Right renal pelvis (tissue), 4 donors: ENCODE results near the gene NBPF9. TPM values are rescaled to one million over a fixed set of nuclear protein-coding genes. Genes with fewer than 3 reads are reported as not detected.
"Not testable (repeated sequence)": the region's sequence is repeated elsewhere in the genome, so short reads cannot be mapped to it uniquely, and the experiment has no call there.

Source experiments
- DNase-seq, 4 donors: peaks; one replicate each; pipeline ENCODE4 v3.0.0-alpha.2; 2013; ENCODE audit warnings: low read depth in 4 of 4, low spot score in 3 of 4, missing footprints in 1 of 4
- polyA plus RNA-seq, 4 donors: library from polyadenylated mRNA; unstranded; fragments of 120-200 nt; gene quantifications; one replicate each; pipeline ENCODE4 v1.2.1, GENCODE V29; 2013; ENCODE audit not compliant: insufficient read length in 4 of 4

The NBPF9 gene
- polyA plus RNA-seq, 4 donors, result 42.8 to 55.3 (median 49.4) TPM

GRCh38 chr1:149013513-149013912 lies 89.8 kb downstream of the NBPF9 start:
- DNase-seq, result not testable (repeated sequence)

DNA sequence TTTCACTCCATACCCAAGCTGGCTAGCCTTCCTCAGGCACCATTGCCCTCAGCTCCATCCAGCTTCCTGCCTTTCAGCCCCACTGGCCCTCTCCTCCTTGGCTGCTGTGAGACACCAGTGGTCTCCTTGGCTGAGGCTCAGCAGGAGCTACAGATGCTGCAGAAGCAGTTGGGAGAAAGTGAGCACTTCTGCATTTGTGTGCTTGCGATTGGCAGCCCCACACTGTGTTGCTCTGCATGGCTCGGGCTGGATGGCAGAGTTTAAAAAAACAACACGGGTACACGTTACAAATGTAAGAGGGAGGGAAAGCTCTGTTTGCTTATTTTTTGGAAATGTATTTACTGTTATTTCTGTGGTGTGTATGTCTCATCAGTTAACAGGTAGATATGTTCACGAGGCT lies 90.8 kb downstream of the NBPF9 start:
- DNase-seq, result not testable (repeated sequence)

GRCh38 chr1:149009761-149010160 lies 93.6 kb downstream of the NBPF9 start:
- DNase-seq, result not testable (repeated sequence)

DNA sequence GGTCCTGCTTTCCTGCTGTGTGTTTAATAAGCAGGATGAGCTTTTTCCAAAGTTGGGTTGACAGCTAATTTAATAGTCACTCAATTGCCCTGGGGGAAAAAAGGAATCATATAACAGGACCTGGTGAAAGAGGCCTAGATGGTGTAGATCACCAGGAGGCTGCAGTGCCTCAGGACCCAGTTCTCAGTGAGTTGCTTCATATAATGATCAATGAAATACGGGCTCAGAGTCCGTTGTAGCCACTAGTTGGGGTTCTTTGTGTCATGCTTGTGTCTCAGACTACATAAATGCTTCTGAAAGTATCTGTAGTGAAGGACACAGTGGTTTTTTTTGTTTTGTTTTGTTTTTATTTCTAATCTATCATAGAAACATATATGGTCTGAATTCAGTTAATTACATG lies 94.6 kb downstream of the NBPF9 start:
- DNase-seq, result not testable (repeated sequence)

- DNase-seq, result not testable (repeated sequence)
Measured at GRCh38 chr1:149008326-149008725, 95.0 kb downstream of the NBPF9 start.
